GM19239 (cell line): ENCODE measurements around the gene ABTB2.

ENCODE experiments used
- DNase-seq: peaks from one replicate; pipeline ENCODE4 v3.0.0; 2011; ENCODE audit warnings: low spot score; ENCODE audit not compliant: insufficient read length
- FAIRE-seq: peaks from 2 replicates; lab custom pipeline; 2011; peaks lifted over from hg19 to GRCh38; lab: Jason Lieb, UNC

The ABTB2 gene

DNA sequence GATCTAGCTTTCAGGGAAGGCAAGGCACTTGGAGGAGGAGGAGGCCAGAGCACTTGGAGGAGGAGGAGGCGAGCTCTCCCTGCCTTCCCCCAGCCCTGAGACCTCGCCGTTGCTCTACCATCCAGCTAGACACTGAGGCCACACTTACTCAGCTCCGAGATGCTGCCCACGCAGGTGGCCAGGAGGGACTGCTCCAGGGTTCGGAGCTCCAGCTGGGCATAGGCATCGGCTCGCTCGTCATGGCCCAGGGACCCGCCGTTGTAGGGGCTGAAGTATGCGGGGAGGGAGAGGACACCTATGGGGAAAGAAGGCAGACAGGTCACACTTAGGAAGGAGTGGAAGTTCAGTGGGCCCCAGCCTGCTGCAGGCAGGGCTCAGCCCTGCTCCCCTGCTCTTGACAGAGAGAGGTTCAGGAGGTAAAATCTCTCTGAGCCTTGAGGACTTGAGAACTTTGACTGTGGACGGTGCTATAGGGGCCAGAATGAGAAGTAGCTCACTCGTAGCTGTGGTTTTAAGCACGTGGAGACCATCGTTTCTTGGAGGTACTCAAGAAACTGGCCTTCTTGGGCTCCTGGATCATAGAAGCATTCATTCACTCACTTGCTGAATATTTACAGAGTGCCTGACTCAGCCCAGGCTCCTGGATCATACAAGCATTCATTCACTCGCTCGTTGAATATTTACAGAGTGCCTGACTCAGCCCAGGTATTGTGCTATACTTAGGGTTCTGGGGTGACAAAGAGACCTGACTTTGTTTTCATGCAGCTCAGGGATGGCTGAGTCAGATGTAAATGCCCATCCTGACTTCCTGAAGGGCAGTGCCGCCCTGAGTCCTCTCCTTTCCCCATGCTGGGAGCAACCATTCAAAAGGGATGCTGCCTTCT is 153.2 kb downstream of the ABTB2 start:
- FAIRE-seq (no peak), DNase-seq (no peak)

DNA sequence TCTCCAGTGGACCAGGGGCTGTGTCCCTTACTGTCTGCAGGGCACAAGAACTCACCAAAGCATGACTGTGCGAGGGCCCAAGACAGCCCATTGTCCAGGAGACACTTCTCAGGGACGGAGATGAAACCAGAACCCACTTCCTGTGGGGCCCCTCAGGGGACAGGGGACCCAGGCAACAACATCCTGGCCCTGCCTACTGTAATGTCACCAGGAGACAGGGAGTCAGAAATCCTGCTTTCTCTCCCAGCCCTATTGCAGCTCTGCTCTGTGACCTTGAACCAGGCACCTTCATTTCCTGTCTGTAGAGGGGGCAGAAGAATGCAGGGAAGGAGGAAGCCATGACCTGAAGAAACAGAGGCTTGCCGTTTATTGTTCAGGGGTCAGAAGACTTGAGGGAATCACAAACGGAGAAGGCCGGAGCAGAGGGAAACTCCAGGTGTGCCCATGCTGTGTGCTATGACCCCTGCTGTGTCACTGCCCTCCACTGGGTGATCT is 154.4 kb downstream of the ABTB2 start:
- FAIRE-seq (peak; percentile 72), DNase-seq (peak; percentile 48)

DNA sequence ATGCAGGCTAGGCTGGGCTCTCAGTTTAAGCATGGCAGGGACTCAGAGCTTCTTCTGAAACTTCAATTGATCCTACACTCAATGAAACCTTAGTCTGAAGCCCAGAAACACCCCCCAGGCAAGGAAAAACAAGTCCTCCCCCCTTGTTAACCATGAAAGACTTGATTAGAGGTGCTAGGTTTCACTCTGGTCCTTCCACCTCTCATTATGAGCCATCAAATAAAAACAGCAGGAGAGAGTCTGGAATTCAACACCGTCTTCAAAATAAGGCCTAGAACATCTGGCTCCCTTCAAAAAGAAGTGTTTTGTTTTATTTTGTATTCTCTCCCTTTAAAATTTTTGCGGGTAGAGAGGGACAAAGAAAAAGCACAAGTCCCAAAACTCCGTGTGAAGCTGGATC is 156.7 kb downstream of the ABTB2 start:
- no peak for DNase-seq
- no peak for FAIRE-seq

DNA sequence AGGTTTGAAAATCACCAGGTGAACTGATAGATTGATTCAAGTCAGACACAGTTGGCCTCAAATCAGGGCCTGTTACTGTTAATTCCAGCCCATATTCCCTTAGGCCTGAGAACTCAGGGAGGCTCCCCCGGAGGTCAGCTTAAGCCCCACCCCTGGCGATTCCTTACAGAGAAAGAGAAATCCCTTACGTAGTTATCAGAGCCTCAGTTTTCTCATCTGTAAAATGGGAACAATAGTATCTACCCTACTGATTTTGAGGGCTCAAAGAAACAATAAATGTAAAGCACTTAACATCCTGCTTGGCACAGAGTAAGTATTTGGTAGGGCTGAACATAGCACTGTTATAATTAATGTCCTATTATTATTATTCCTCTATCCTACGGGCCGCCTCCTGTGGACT is 158.3 kb downstream of the ABTB2 start:
- no peak for DNase-seq
- FAIRE-seq: no peak

DNA sequence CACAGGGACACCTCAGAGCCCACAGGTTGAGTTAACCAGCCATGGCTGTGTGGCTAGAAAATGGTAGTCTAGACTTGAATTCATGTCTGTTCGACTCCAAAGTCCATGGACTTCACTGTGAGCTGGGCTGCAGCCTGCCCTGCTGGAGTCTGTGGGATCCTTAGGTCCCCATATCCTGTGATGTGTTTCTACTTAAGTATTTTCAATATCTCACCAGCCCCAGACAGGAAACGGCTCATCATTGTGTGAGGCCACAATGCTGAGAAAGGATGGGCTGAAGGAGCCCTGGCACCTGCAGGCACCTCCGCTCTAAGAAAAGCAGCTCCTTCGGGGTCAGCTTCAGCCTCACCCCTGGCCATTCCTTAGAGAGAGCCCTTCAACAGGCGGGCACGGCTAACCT is 159.3 kb downstream of the ABTB2 start:
- no peak for DNase-seq
- no peak for FAIRE-seq

DNA sequence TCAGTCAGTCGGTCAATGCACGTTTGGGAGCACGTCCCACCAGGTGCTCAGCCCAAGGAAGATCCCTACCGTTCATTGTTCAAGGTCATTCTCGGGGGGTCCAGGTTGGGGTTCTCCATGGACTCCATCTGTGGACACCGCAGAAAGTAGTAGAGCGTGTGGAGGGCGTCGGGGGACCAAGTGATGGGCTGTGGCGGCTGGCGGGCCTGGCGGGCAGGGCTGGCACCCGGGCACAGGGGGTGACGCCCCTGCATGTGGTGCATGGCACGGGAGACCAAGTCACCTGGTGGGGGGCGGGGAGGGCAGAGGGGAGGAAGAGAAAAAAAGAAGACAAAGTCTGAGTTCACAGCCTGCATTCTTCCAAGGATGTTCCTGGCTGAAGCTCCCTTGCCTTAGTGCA is 160.6 kb downstream of the ABTB2 start:
- DNase-seq: no peak

DNA sequence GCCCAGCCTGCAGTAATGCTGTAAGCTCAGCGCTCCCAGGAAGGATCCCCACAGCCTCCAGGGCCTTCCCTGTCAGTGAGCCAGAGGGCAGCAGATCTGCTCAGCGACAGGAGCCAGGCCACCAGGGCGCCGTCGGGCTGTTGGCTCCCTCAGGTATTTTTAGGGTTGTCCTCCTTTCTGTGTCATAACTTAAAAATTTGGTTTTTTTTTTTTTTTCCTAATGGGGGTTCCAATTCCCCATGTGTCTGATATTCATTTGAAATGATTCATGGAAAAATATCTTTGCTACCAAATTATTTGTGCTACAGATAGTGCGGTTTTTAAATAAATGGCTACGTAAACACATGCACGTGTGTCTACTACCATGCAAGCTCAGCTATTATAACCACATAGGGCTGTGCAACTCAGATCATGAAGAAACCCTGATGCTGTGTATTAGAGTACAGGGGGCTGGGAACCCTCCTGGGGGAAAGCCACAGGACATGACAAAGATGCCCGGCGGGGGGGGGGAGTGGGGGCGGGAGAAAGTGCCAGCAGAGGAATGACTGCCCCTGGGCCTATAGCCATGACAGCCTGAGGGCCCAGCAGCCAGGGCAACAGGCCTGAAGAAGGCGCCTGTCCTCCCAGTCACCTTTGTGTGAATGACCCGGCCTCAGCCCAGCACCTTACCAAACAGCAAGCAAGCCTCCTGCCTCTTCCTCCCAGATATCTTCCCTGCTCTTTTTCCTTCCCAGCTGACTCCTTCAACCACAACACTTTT is 163.1 kb downstream of the ABTB2 start:
- DNase-seq: no peak
- FAIRE-seq: no peak

More for the DNA sequence above, 160.6 kb downstream of the ABTB2 start:
- FAIRE-seq: no peak

DNA sequence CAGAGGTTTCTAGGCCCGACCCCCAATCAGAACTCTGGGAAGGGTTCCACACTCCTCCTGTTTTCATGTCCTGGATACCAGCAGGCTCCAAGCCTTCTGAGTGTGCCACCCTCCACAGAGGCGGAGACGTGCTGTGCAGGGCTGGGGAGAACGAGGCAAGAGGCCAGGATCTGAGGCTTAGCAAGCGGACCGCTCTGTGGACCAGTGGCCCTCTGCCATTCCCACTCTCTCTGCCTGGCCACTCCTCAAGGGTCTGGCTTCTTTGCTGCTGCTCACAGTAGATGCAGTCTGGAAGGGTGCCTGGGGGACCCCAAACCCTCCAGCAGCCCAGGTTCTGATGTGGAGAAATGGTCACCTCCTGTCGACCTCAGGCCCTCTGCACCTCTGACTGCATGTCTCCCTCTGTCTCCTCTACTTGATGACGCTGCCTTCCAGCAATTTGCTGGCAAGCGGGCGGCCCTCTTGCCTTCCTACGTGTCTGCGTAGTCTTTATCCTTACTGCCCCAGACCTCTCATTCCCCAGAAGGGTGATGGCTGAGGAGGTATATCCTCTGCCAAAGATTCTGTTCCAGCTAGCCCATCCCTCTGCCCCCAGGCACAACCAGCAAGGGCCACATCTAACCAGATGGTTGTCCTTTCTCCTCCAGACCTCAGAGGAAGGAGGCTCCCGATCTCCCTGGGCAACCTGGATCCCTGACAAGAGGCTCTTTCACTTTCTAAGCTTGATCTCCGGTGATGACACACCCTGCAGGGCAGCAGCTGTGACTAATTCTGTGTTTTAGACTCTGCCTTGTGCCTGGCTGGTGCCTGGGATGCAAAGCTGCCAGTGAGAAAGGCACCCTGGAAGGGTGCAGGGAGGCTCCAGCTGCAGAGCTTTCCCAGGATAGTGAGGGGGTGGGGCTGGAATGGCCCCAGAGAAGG is 165.1 kb downstream of the ABTB2 start:
- FAIRE-seq (no peak), DNase-seq (no peak)

DNA sequence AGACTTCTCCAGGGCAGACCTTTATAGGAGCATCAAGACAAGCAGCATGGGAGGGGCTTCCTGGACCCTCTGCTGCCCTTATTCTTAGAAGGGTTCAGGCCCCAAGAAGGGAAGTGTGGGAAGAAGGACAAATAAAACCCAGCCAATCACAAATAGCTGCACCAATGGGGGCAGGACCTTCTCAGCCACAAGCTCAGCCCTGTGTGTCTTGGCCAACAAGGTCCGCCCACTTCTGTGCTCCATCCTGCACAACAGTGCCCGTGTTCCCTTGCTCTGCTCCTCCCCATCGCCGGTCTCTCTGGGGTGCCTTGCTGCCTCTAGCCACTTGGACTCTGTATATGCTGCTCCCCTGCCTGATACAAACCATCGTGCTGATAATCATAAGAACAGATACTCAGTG is 166.2 kb downstream of the ABTB2 start:
- DNase-seq: no peak
- FAIRE-seq: no peak

DNA sequence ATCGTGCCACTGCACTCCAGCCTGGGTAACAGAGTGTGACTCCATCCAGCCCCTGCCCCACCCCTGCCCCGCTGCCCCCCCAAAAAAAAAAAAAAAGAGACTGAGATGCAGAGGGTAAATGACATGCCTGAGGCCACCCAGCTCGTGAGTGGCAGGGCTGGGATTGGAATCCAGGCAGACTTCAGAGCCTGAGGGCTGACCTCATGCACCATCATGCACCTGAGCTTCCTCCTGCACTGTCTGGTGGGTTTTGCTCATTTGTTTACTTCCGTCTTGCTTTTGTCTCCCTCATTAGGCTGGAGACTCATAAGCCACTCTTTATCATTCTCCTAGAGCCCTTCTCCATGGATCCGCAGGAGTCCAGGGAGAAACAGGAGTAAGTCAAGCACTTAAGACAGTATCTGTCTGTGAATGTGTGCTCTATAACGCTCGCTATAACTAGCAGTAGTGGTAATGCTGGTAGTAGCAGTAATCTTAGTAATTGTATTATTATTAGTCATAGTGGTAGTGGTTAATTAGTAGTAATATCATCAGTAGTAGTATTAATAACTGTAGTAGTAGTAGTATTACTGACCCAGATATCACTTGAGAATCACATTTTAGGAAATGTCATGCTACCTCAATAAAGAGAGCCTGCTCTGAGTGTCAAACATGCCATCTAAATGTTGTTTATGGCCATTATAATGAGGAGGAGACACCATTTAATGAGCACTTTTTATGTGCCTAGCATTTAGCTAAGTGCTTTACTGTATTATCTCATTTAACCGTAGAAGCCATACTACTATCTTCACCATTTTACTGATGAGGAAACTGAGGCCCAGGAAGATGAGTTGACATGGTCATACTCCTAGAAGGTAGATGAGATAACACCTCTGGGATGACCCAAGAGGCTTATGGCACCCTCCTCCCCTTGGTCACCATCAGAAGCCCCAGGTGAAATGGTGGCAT is 167.3 kb downstream of the ABTB2 start:
- DNase-seq (no peak), FAIRE-seq (peak; percentile 86)

DNA sequence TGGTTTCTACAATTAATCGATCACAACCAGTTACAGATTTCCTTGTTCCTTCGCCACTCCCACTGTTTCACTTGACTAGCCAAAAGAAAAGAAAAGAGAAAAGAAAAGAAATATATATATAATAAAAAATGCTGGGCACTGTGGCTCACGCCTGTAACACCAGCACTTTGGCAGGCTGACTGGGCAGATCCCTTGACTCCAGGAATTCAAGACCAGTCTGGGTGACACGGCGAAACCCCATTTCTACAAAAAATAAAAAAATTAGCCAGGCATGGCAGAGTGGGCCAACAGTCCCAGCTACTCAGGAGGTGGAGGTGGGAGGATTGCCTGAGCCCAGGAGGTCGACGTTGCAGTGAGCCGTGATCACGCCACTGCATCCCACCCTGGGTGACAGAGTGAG is 168.6 kb downstream of the ABTB2 start:
- no peak for DNase-seq
- FAIRE-seq: no peak

DNA sequence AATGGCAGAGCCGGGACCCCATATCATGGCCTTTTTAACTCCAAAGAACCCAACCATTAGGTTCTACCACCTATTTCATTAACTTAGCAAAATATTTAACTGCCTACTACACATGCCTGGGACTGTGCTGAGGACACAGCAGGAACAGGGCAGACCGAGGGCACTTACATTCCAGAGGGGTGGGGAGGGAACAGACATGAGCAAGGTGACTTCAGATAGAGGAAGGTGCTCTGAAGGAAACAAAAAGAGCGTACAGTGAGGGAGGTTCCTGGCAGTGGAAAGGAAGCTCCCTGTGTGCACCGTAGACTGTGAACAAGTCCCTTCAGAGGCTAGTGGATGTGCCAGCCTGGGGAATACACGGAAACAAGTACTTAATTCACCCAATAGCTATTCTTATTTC is 169.6 kb downstream of the ABTB2 start:
- DNase-seq (no peak), FAIRE-seq (no peak)

DNA sequence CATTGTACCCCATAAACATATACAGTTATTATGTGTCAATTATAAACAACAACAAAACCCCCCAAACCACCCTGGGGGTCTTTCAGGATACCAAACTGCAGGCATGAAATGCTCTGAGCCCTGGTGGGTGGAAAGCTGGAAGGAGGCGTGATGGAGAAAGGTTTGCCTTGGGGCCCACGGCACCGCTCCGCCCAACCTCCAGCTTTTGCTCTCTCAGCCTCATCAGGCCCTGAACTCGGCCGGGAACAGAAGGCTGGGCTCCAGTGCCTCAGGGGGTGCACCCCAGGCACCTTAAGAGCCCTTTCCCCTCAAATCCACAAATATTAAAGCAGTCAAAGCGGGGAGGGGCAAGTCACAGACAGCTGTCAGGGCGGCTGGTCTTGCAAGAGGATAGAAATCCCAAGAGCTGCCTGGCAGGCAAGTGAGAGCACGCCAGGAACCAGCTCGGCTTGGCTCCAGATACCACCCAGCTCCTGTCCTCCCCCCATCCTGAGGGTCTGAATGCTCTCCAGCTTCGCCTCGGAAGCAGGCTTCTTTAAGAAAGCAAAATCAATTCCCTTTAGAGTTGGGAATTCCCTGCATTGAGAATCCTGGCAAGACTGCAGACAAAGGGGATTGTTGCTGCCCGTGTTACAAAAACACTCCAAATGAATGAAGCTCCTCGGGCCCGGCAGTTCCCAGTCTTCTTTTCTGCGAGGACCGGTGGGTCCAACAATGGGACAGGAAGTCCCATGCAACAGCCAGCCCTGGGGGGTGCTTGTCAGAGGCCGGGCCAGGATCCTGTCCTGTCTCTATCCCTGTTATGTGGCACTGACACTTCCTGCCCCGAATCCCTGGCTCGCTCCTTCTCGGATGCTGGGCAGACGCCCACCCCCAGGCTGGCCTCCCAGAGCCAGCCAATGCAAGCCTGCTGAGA is 171.6 kb downstream of the ABTB2 start:
- DNase-seq: no peak

DNA sequence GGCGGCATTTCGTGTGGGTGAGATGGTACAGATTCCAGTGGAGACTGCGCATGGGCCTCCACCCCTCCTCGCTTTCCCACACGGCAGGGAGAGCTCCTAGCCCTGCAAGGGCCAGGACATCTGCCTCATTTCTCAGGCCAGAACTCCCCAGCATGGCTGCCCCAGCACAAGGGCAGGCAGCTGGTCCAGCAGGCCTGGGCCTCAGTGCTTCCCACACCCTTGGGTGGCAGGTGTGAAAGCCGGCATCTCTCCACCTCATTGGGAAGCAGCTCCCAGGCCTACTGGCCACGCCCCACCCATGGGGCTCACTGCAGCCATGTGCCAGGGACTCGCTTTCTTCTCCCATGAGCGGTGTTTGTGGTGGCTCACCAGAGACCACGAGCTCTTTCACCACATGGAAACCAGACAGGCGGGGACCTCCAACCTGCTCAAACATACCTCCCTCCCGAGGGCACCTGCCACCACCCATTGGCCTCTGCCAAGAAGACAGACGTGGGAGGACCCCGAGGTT is 173.2 kb downstream of the ABTB2 start:
- FAIRE-seq (no peak), DNase-seq (no peak)

More for the DNA sequence above, 171.6 kb downstream of the ABTB2 start:
- FAIRE-seq: no peak

DNA sequence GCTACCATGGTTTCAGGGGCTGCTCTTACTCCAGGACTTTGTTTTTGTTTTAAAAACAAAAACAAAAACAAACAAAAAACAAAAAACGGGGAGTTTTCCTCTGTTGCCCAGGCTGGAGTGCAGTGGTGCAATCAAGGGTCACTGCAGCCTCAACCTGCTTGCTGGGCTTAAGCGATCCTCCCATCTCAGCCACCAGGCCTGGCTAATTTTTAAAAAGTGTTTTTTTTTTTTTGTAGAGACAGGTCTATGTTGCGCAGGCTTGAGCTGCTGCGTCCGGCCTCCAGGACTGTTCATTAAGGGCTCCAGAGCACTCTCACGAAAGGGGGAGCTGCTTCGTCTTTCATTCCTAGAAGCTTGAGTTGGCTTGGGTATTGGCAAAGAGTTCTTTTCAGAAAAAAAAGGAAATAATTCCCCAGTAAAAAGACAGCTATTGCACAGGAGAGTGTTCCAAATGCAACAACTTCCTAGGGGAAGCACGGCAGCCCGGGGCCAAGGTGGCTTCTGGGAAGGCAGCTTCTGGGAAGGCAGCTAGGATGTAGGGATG is 173.9 kb downstream of the ABTB2 start:
- no peak for FAIRE-seq

DNA sequence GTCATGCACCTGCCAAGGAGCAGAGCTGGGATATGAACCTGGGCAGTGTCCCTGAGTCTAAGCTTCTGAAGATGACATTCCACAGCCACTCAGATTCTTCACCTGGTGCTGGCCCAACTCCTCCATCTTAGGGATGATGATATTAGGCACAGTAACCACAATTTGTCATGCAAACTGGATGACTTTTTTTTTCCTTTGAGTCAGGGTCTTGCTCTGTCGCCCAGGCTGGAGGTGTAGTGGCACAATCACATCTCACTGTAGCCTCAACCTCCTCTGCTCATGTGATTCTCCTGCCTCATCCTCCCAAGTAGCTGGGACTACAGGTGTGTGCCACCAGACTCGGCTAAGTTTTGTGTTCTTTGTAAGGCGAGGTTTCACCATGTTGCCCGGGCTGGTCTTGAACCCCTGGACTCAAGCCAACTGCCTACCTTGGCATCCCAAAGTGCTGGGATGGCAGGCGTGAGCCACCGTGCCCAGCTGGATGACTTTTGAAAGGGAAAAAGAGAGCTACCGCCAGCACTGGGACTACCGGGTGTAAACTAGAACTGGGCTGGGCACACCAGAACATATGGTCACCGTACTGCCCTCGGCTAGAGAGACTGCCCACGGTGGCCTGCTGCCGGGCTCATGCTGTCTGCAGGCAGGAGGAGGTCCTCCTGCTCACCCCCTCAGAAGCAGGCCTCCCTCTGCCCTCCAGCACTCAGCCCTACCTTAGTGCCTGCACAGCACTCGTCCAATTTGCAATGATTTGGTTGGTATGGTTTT is 174.7 kb downstream of the ABTB2 start:
- DNase-seq (no peak), FAIRE-seq (no peak)

More for the DNA sequence above, 173.9 kb downstream of the ABTB2 start:
- no peak for DNase-seq

DNA sequence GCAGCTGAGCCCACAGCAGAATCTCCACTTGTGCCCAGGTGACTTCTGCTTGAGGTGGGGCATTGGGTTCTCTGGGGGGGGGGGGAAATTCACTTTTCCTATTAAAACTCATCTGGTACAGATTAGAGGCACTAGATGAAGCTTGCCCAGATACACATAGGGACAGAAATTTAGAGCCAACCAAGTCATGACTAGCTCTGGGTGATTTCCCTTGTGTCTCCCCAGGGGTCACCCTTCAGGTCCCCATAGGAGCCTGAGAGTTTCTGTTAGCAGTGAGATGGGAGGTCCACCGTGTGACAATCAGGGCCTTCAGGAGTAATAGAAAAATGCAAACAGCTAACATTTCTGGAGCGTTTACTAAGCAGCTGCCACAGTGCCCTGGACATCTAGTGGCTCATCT is 175.4 kb downstream of the ABTB2 start:
- no peak for FAIRE-seq

More for the DNA sequence above, 175.4 kb downstream of the ABTB2 start:
- no peak for DNase-seq
